GM04503 (cell line): ENCODE results near the gene NADSYN1.
A peak's percentile ranks its signal among the peaks of the same experiment; 100 is the strongest.
"Not testable (repeated sequence)": the region's sequence is repeated elsewhere in the genome, so short reads cannot be mapped to it uniquely, and the experiment has no call there.

Experiments used
- DNase-seq: peaks from one replicate; pipeline ENCODE4 v3.0.0-alpha.2; 2012; ENCODE audit warnings: low read depth

The NADSYN1 gene

DNA sequence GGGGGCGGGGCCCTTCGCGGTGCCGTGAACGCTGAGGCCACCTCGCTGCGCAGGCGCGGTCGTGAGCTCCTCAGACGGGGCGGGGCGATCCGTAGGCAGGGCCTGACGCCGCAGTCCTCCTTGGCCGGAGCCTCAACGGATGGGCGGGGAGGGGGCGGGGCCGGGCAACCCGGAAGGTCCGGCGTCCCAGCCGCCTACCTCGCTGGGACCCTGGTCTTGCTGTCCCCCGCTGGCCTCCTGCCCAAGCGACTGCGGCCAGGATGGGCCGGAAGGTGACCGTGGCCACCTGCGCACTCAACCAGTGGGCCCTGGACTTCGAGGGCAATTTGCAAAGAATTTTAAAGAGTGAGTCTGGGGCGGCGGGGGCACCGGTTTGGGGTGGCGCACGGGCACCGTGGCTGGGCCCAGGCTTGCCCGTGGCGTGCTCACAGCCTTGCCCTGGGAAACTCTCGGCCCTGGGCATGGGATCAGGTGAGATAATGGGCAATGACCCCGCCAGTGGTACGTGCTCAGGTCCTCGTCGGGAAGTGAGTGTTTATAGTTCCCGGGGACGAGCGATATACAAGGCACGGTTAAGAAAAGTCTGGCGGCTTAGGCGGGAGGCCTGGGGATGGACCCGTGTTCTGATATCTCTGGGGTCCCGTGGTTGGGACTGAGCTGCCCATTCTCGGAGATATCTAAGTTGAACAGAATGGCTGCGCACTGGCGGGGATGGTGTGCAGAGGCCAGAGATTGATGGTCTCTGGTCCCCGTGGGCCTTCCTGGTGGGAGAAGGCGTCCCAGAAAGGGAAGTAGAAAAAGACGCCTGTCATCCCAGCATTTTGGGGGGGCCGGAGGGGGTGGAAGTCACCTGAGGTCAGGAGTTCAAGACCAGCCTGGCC lies at the start of gene NADSYN1:
Gene NADSYN1, plus strand, starts transcription at position 167 of the 881 bp plus-strand sequence. Its CDS starts 94 bp downstream, at position 261.
- peak; percentile 39 for DNase-seq

- DNase-seq, result no peak
Measured at GRCh38 chr11:71404209-71404608, 48.8 kb upstream of the NADSYN1 start.

GRCh38 chr11:71406681-71407080 lies 46.3 kb upstream of the NADSYN1 start:
- no peak for DNase-seq

GRCh38 chr11:71407356-71407755 lies 45.6 kb upstream of the NADSYN1 start:
- DNase-seq, result no peak

- no peak for DNase-seq
Measured at GRCh38 chr11:71408826-71409225, 44.2 kb upstream of the NADSYN1 start.

DNA sequence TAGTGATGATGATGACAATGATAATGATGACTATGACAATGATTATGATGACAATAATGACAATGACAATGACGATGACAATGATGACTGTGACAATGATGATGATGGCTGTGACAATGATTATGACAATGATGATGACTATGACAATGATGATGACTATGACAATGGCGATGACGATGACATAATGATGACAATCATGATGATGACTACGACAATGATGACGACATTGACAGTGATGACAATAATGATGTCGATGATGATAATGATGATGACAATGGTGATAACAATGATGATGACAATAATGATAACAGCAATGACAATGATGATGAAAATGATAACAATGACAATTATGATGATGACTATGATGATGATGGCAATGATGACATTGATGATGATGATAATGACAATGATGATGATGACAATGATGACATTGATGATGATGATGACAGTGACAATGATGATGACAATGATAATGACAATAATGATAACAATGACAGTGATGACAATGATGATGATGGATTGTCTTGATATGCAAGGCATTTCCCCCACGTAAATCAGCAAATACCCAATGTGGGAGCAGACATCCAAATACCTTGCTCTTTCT lies 42.5 kb upstream of the NADSYN1 start:
- no peak for DNase-seq

- DNase-seq, result no peak
Measured at GRCh38 chr11:71414645-71415044, 38.4 kb upstream of the NADSYN1 start.

GRCh38 chr11:71418643-71419042 lies 34.4 kb upstream of the NADSYN1 start:
- no peak for DNase-seq

- DNase-seq, result no peak
Measured at GRCh38 chr11:71420455-71421241, 32.4 kb upstream of the NADSYN1 start.

DNA sequence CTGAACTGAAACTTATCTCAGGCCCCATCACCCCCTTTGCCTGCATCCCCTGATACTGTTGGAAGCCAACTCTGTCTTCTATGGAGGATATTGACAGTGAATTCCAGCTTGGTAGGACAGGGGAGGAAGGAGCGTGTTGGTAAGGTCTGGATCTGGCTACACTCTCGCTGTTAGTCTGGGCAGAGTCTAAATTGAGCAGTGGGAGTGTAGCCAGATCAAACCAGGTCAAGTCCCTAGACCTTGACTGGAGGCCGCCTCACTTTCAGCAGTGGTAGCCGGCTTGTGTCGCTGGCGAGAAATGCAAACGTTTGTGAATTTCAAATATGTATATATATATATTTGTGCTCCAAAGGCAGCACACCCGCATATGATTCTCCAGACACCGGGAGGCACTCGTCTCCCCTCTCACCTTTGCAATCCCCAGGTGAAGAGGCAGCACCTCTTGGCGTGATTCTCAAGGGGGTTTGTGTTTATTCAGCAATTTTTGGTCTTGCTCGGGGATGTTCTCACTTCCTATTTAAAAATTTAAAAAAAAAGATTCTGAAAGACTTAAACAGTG lies 31.5 kb upstream of the NADSYN1 start:
- no peak for DNase-seq

DNA sequence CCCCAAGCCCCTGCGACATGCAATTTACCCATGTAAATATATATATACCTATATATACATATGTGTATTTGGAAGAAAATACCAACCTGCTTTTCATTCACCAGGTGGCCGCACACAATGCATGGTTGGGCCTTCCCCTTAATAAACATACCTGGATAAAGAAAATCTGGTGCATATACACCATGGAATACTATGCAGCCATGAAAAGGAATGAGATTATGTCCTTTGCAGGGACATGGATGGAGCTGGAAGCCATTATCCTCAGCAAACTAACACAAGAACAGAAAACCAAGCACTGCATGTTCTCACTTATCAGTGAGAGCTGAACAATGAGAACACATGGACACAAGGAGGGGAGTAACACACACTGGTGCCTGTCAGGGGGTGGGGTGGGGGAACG lies 30.7 kb upstream of the NADSYN1 start:
- not testable (repeated sequence) for DNase-seq

- no peak for DNase-seq
Measured at GRCh38 chr11:71423181-71423790, 29.7 kb upstream of the NADSYN1 start.

GRCh38 chr11:71425409-71425808 lies 27.6 kb upstream of the NADSYN1 start:
- no peak for DNase-seq

GRCh38 chr11:71425860-71426259 lies 27.1 kb upstream of the NADSYN1 start:
- DNase-seq, result no peak

GRCh38 chr11:71426413-71426812 lies 26.6 kb upstream of the NADSYN1 start:
- DNase-seq, result no peak

DNA sequence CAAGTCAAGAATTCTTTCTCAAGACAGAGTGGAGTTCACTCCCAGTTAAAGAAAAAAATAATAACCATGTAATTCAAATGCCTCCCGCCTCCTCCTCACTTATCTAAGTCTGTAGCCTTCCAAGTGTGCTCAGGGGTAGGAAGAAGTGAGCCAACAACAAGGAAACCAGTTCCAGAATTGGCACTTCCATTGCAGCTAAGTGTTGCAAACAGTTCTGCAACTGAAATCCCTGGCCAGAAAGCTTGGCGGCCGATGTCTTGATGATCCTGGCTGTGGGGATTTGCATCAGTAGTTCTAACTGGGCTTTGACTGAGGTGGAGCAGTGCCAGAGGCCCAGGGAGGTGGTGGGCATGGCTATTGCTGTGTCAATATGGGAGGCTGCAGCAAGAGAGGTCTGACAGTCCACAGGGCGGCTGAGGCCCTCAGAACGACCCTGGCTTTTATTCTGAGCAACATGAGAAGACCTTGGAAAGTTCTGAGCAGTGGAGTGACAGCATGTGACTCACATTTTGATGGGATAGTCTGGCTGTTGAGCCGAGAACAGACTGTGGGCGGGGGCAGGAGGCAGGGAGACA lies 24.1 kb upstream of the NADSYN1 start:
- DNase-seq, result no peak

- DNase-seq, result no peak
Measured at GRCh38 chr11:71429701-71430100, 23.3 kb upstream of the NADSYN1 start.

- no peak for DNase-seq
Measured at GRCh38 chr11:71430166-71430565, 22.8 kb upstream of the NADSYN1 start.

DNA sequence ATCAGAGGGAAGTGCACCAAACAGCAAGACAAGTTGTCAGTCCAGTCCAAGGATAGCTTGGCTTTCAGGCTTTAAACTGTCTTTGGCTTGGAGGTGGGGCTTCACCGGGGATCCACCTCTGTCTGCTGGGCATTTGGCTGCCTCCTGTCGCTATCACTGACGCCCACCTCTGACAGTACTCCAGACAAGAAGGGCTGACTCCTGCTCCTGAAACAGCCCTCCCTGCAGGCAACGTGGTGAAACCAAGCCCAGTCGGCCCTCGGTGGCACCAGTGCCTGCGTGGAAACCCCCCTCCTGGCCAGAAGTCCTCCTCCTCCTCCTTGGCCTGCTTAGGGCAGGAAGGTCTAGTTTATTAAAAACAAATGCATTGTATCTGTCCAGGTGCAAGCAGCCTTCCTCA lies 21.7 kb upstream of the NADSYN1 start:
- DNase-seq, result no peak

DNA sequence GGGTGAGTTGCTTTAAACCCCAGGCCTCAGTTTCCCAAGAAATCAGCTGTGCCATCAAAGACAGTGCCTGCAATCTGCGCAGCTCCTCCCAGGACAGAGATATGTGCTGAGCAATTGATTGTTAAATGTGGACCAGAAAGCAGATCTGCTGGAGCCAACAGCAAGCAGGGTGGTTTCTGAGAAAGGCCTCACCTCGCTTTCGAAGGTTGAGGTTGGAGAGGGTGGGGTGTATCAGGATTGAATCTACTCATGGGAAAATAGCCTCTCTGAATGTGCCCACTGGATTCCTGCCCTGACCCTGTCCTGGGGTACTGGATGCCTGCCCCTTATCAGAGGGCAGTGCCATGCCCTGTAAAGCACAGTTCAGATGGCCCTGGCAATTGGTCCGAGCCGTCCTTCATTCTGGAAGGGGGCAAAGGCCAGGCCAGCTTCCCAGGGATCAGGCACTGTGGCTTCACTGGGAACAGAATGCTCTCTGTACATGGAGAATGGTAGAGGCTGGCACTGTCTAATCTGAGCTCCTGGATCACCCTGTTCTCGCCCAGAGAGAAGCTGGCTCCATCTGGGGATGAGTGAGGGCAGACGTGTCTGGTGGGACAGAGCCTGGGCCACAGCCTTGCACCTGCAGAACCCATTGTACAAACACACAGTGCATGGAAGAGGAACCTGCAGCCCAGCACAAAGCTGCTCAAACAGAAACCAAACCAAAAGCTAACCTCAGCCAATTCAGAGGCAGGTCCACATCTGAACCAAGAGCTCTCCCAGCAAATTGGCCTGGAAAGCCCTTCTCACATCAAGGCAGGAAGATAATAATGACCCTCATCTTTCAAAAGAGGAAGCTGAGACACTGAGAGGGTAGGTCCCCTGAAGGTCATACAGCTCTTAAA lies 20.0 kb upstream of the NADSYN1 start:
- no peak for DNase-seq
